GM12875 (cell line): ENCODE results near the gene SSR4.
"Not testable (repeated sequence)": the region's sequence is repeated elsewhere in the genome, so short reads cannot be mapped to it uniquely, and the experiment has no call there.

ENCODE experiments used
- H3K4me3 ChIP-seq: one replicate; pipeline ENCODE4 v1.5.1; 2011; ENCODE audit warnings: low read depth, low read length, control low read depth
- CTCF ChIP-seq: IDR thresholded peaks from 2 replicates; pipeline ENCODE4 v1.5.1; 2011; ENCODE audit warnings: low read depth, mild to moderate bottlenecking, control low read depth, inconsistent platforms, low read length, moderate library complexity, borderline replicate concordance; ENCODE audit not compliant: insufficient read depth

Gene SSR4

DNA sequence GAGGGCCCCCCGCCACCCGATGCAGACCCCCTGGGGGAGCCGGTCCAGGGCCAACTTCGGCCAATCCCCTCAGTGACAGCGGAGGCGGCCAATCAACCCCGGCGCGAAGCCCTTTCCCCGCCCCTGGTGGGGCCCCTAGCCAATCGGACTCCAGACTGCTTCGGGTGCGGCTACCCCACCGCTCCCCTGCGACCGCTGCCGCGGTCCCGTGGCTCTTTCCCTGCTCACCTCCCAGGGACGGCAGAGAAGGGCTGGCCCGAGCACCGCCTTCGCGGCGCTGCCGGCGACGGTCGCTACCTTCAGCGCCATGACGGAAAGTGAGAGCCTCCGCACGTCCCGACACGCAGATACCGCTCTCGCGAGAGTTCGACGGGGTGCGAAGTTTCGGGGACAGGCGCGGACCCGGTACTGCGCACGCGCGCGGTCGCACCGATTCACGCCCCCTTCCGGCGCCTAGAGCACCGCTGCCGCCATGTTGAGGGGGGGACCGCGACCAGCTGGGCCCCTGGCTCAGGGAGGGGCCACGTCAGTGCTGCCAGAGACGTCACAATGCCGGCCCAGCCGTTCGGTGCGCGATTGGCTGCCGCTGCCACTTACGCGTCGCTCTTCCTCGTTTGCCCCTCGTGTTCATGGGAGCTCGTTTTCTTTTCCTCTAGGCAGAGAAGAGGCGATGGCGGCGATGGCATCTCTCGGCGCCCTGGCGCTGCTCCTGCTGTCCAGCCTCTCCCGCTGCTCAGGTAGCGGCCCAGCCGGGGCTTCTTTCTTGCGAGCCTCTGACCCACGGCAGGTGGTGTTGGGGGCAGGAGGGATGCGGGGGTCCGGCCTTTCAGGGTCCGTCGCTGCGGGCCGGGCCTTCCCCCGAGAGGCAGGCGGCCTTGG lies at the start of gene SSR4, which contains the start of gene IDH3G:
Gene SSR4 (plus strand): TSS at position 651 of the 879 bp plus-strand sequence. CDS start 20 bp downstream, at position 671.
Gene IDH3G (minus strand): TSS at position 358 of the 879 bp plus-strand sequence. CDS start 49 bp downstream, at position 309.
- H3K4me3 ChIP-seq, result peak within 1 kb of the TSS; percentile 85
- no peak for TF ChIP-seq CTCF

GRCh38 chrX:153745067-153745433 lies 49.4 kb upstream of the SSR4 start:
- H3K4me3 ChIP-seq, result not testable (repeated sequence)

DNA sequence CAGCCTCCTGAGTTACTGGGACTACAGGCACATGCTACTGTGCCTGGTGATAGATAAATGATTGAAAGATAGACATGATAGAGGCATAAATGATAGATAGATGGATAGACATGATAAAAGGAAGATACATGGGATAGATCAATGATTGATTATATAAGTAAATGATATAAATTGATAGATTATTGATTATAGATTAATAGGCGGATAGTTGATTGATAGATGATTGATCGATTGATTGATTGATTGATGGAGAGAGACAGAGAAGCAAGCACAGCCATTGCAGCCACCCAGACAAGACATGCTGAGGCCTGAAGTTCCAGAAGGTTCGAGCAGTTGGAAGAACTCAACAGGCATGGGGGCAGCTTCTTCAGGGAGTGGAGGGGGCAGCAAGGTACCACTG lies 48.1 kb upstream of the SSR4 start:
- TF ChIP-seq CTCF, result no peak
- no peak overlapping the region for H3K4me3 ChIP-seq

- not testable (repeated sequence) for H3K4me3 ChIP-seq
Measured at GRCh38 chrX:153746991-153747390, 47.5 kb upstream of the SSR4 start.

GRCh38 chrX:153749017-153749416 lies 45.5 kb upstream of the SSR4 start:
- H3K4me3 ChIP-seq, result not testable (repeated sequence)

GRCh38 chrX:153750127-153750774 lies 44.2 kb upstream of the SSR4 start:
- no peak overlapping the region for H3K4me3 ChIP-seq
- no peak for TF ChIP-seq CTCF

GRCh38 chrX:153755136-153755535 lies 39.3 kb upstream of the SSR4 start:
- no peak for TF ChIP-seq CTCF
- no peak overlapping the region for H3K4me3 ChIP-seq

DNA sequence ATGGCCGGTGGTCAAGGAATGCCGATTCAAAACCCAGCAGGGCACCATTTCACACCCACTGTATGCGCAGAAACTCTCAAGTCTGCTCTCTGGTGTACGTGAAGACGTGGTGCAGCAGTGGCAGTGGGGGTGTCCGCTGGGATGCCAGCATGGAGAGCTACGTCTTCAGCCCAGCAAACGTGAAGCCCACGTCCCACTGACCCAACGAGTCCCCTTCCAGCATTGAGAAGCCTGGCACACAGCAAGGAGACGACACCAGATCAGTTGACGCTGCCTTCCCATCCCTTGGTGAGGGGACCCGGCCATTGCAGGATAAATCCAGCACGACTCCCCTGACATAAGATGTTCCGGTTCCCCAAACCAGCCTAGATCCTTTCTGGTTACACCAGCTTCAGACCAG lies 32.6 kb upstream of the SSR4 start:
- TF ChIP-seq CTCF, result no peak
- no peak overlapping the region for H3K4me3 ChIP-seq
